IMR-90 (cell line): ENCODE results near the gene DHRS7B. TPM values are rescaled to one million over a fixed set of nuclear protein-coding genes. Genes with fewer than 3 reads are reported as not detected.

ENCODE experiments used
- ATAC-seq: fragments of 200-7000 bp; cut with Tn5 transposase; 2 replicates; pipeline ENCODE4 v1.9.1; 2020; ENCODE audit warnings: low read depth, mild to moderate bottlenecking, moderate library complexity
- BruUV-seq: library from RNA; stranded (reverse); fragments of 400-500 nt; replicated peaks from 2 replicates; lab custom pipeline; 2021; lab: Mats Ljungman, UMichigan
- CTCF ChIA-PET: fragments of 300-600 bp; formaldehyde crosslinking; extraction: SDS; loops from one replicate; lab custom pipeline; 2021; ENCODE audit warnings: antibody characterized with exemption; lab: Yijun Ruan, JAX
- POLR2A ChIA-PET: fragments of 300-600 bp; sonication (Branson Sonifier 250); formaldehyde crosslinking; loops from one replicate; lab custom pipeline; 2022; ENCODE audit warnings: antibody characterized with exemption; ENCODE audit not compliant: unreplicated experiment; lab: Charles Lee
- DNase-seq: peaks from one replicate; pipeline ENCODE4 v3.0.0; 2013
- H2AFZ ChIP-seq: replicated peaks from 2 replicates; pipeline ENCODE3; 2013; ENCODE audit warnings: low read length, mild to moderate bottlenecking; ENCODE audit not compliant: poor library complexity
- H2AK5ac ChIP-seq: 2 replicates; pipeline ENCODE4 v1.6.1; 2013; ENCODE audit warnings: low read depth, low read length, inconsistent platforms
- H2AK9ac ChIP-seq: replicated peaks from 2 replicates; pipeline ENCODE3; 2013; ENCODE audit warnings: mild to moderate bottlenecking, low read depth, low read length, moderate library complexity; ENCODE audit not compliant: poor library complexity
- H2BK120ac ChIP-seq: 2 replicates; pipeline ENCODE4 v1.6.1; 2013; ENCODE audit warnings: low read depth, low read length, inconsistent platforms
- H2BK15ac ChIP-seq: 3 replicates; pipeline ENCODE4 v1.6.1; 2013; ENCODE audit warnings: low read depth, low read length, inconsistent platforms
- H2BK20ac ChIP-seq: 2 replicates; pipeline ENCODE4 v1.6.1; 2013; ENCODE audit warnings: low read depth, mild to moderate bottlenecking, inconsistent platforms, low read length, moderate library complexity
- H2BK5ac ChIP-seq: 2 replicates; pipeline ENCODE4 v1.6.1; 2013; ENCODE audit warnings: mild to moderate bottlenecking, low read depth, low read length, inconsistent platforms; ENCODE audit not compliant: poor library complexity, severe bottlenecking
- H3K14ac ChIP-seq: replicated peaks from 2 replicates; pipeline ENCODE4 v1.6.1; 2013; ENCODE audit warnings: low read depth, low read length, inconsistent platforms
- H3K18ac ChIP-seq: 2 replicates; pipeline ENCODE4 v1.6.1; 2013; ENCODE audit warnings: low read depth, low read length, control low read depth
- H3K23ac ChIP-seq: 2 replicates; pipeline ENCODE4 v1.6.1; 2013; ENCODE audit warnings: low read depth, low read length, inconsistent platforms
- H3K27ac ChIP-seq: 2 replicates; pipeline ENCODE4 v1.5.1; 2013; ENCODE audit warnings: mild to moderate bottlenecking, control low read depth, low read length; ENCODE audit not compliant: insufficient read depth
- H3K27me3 ChIP-seq: 2 replicates; pipeline ENCODE4 v1.6.1; 2013; ENCODE audit warnings: low read length; ENCODE audit not compliant: control insufficient read depth, insufficient read depth
- H3K36me3 ChIP-seq: 2 replicates; pipeline ENCODE4 v1.6.1; 2013; ENCODE audit warnings: low read length, mixed read lengths; ENCODE audit not compliant: control insufficient read depth, insufficient read depth
- H3K4ac ChIP-seq: 2 replicates; pipeline ENCODE4 v1.6.1; 2013; ENCODE audit warnings: low read depth, low read length, inconsistent platforms
- H3K4me1 ChIP-seq: 2 replicates; pipeline ENCODE4 v1.6.1; 2013; ENCODE audit warnings: low read length, mixed read lengths; ENCODE audit not compliant: control insufficient read depth, insufficient read depth
- H3K4me2 ChIP-seq: 2 replicates; pipeline ENCODE4 v1.6.1; 2013; ENCODE audit warnings: low read depth, mild to moderate bottlenecking, control low read depth, low read length, moderate library complexity
- H3K4me3 ChIP-seq: 2 replicates; pipeline ENCODE4 v1.5.1; 2013; ENCODE audit warnings: low read depth, mild to moderate bottlenecking, control low read depth, low read length, moderate library complexity; ENCODE audit not compliant: insufficient read depth
- H3K56ac ChIP-seq: 2 replicates; pipeline ENCODE4 v1.6.1; 2013; ENCODE audit warnings: low read length, inconsistent platforms; ENCODE audit not compliant: insufficient read depth; ENCODE audit errors: extremely low read depth
- H3K79me1 ChIP-seq, 2 experiments: 2 replicates each; pipeline ENCODE4 v1.6.1; 2013; ENCODE audit warnings: low read length in 2 of 2, inconsistent platforms in 1 of 2, low read depth in 1 of 2
- H3K9ac ChIP-seq: 2 replicates; pipeline ENCODE4 v1.6.1; 2013; ENCODE audit warnings: low read depth, low read length, control low read depth
- H3K9me1 ChIP-seq: 2 replicates; pipeline ENCODE4 v1.6.1; 2013; ENCODE audit warnings: low read length, inconsistent platforms; ENCODE audit not compliant: insufficient read depth
- H3K9me3 ChIP-seq: 2 replicates; pipeline ENCODE4 v1.6.1; 2013; ENCODE audit warnings: low read length; ENCODE audit not compliant: control insufficient read depth, insufficient read depth
- H4K20me1 ChIP-seq: 2 replicates; pipeline ENCODE4 v1.6.1; 2013; ENCODE audit warnings: low read length, inconsistent platforms; ENCODE audit not compliant: insufficient read depth
- H4K5ac ChIP-seq: 2 replicates; pipeline ENCODE4 v1.6.1; 2013; ENCODE audit warnings: mild to moderate bottlenecking, low read depth, low read length, control low read depth
- H4K8ac ChIP-seq, 2 experiments: 2 replicates each; pipeline ENCODE4 v1.6.1; 2013; ENCODE audit warnings: low read depth in 2 of 2, low read length in 2 of 2, control low read depth in 1 of 2, inconsistent platforms in 1 of 2
- H4K91ac ChIP-seq: 2 replicates; pipeline ENCODE4 v1.6.1; 2013; ENCODE audit warnings: low read depth, low read length, inconsistent platforms; ENCODE audit not compliant: insufficient read depth
- BHLHE40 ChIP-seq: fragments of 150-350 bp; IDR thresholded peaks from 2 replicates; pipeline ENCODE4 v1.6.1; 2016; ENCODE audit warnings: mild to moderate bottlenecking, low read depth, low read length
- CEBPB ChIP-seq: IDR thresholded peaks from 2 replicates; pipeline ENCODE4 v1.6.1; 2012; ENCODE audit warnings: low read depth, low read length, improper control_type of control experiment
- CHD1 ChIP-seq: IDR thresholded peaks from 2 replicates; pipeline ENCODE4 v1.6.1; 2012; ENCODE audit warnings: low read depth, low read length, improper control_type of control experiment
- FOS ChIP-seq: fragments of 150-350 bp; IDR thresholded peaks from 2 replicates; pipeline ENCODE4 v1.6.1; 2016; ENCODE audit warnings: low read depth, low read length
- MAZ ChIP-seq: IDR thresholded peaks from 2 replicates; pipeline ENCODE4 v1.6.1; 2012; ENCODE audit warnings: low read depth, mild to moderate bottlenecking, low read length, improper control_type of control experiment, moderate library complexity, borderline replicate concordance
- MXI1 ChIP-seq: IDR thresholded peaks from 2 replicates; pipeline ENCODE4 v1.6.1; 2012; ENCODE audit warnings: low read depth, mild to moderate bottlenecking, low read length, moderate library complexity, borderline replicate concordance
- NFE2L2 ChIP-seq: fragments of 150-350 bp; IDR thresholded peaks from 2 replicates; pipeline ENCODE4 v1.6.1; 2016; ENCODE audit warnings: low read depth, mild to moderate bottlenecking, low read length
- POLR2A ChIP-seq: IDR thresholded peaks from 2 replicates; pipeline ENCODE4 v1.6.1; 2012; ENCODE audit warnings: mild to moderate bottlenecking, low read depth, low read length
- RAD21 ChIP-seq: IDR thresholded peaks from 2 replicates; pipeline ENCODE4 v1.6.1; 2012; ENCODE audit warnings: low read length, improper control_type of control experiment
- RCOR1 ChIP-seq: IDR thresholded peaks from 2 replicates; pipeline ENCODE4 v1.6.1; 2012; ENCODE audit warnings: mild to moderate bottlenecking, low read length, improper control_type of control experiment; ENCODE audit not compliant: insufficient replicate concordance
- RFX5 ChIP-seq: IDR thresholded peaks from 2 replicates; pipeline ENCODE4 v1.8.0; 2012; ENCODE audit warnings: low read depth, mild to moderate bottlenecking, low read length, moderate library complexity
- SMC3 ChIP-seq: fragments of 150-350 bp; IDR thresholded peaks from 2 replicates; pipeline ENCODE4 v1.6.1; 2016; ENCODE audit warnings: low read depth, mild to moderate bottlenecking, antibody characterized with exemption, low read length, moderate library complexity
- WGBS, 2 experiments: methylation state at CpG; one replicate each; pipeline versions ENCODE4 v1.1.5 to v1.1.7; 2013; ENCODE audit warnings: missing lambda C conversion rate in 2 of 2; ENCODE audit not compliant: insufficient read length in 1 of 2; ENCODE audit errors: extremely low coverage in 2 of 2; 5-methylcytosine and 5-hydroxymethylcytosine counted together
- dilution Hi-C: fragments of 300-500 bp; cut with HindIII; formaldehyde crosslinking; loops from one replicate; pipeline ENCODE4 v1.14.3; 2018; ENCODE audit warnings: low sequenced_read_pairs; ENCODE audit not compliant: unreplicated experiment
- in situ Hi-C: fragments of 300-500 bp; cut with MboI; formaldehyde crosslinking; loops from 3 replicates; pipeline ENCODE4 v1.14.3; 2019; ENCODE audit warnings: low sequenced_read_pairs, inconsistent platforms, mixed read lengths
- intact Hi-C: fragments of 100-400 bp; cut with micrococcal nuclease; formaldehyde crosslinking; loops from 2 replicates; pipeline ENCODE4 v1.10.0; 2022
- polyA plus RNA-seq, 3 experiments: library from polyadenylated mRNA; depleted of rRNA; stranded (reverse); fragments of >200 nt; gene quantifications; 2 replicates each; pipeline ENCODE4 v1.2.3, GENCODE V29; 2012; ENCODE audit warnings: low replicate concordance in 1 of 3
- total RNA-seq: library from RNA; depleted of rRNA; stranded (reverse); fragments of >200 nt; gene quantifications from 2 replicates; pipeline ENCODE4 v1.2.3, GENCODE V29; 2012
- TF ChIP-seq, protein P1 (sequence below): fragments of 150-350 bp; IDR thresholded peaks from 2 replicates; pipeline ENCODE4 v1.6.1; 2016; ENCODE audit warnings: low read depth, mild to moderate bottlenecking, low read length, moderate library complexity, borderline replicate concordance
- TF ChIP-seq, protein P2 (sequence below): conservative IDR thresholded peaks from 2 replicates; pipeline ENCODE4 v1.5.1; 2012; ENCODE audit warnings: mild to moderate bottlenecking, low read depth, low read length, improper control_type of control experiment

DHRS7B gene
- total and polyA plus RNA-seq, 2 of the 4 experiments (the other 2 are of a cell fraction) = 24.4 to 34.4 TPM

GRCh38 chr17:21165922-21166594 lies 39.3 kb downstream of the DHRS7B start:
- no peak overlapping the region; the same call in 1 of the 2 replicates for H3K18ac ChIP-seq
- H2AFZ ChIP-seq = no peak overlapping the region
- in situ Hi-C loops (no loop called here), dilution Hi-C loops (no loop called here), intact Hi-C loops (loop anchor here (5.0 kb wide), 1 partner anchor 46 kb away; the partner anchor contains the start of gene TMEM11)
- no peak overlapping the region for H3K23ac ChIP-seq
- no peak overlapping the region; the same call in 1 of the 2 replicates for H3K4ac ChIP-seq
- H3K4me1 ChIP-seq = peaks cover 19% of the 10 kb centered on the region
- no peak overlapping the region for H3K14ac ChIP-seq
- H2AK5ac ChIP-seq = no peak overlapping the region
- no peak overlapping the region for H3K4me3 ChIP-seq
- H4K20me1 ChIP-seq = no peaks in the 10 kb centered on the region; the same call in 1 of the 2 replicates
- ATAC-seq (no peak), DNase-seq (no peak)
- H4K8ac ChIP-seq = no peak overlapping the region
- H3K9me3 ChIP-seq = no peaks in the 10 kb centered on the region
- BruUV-seq = no TSS peak
- H2BK15ac ChIP-seq = no peak overlapping the region
- H2AK9ac ChIP-seq = no peak overlapping the region
- 0 out of 2 replicates have a peak overlapping the region, but pooled peaks have one; percentile 6 for H3K27ac ChIP-seq
- H3K79me1 ChIP-seq = peaks cover 17 to 21% of the 10 kb centered on the region in 2 experiments
- peak overlapping the region; percentile 29; the same call in 1 of the 2 replicates for H2BK120ac ChIP-seq
- H2BK5ac ChIP-seq = peak overlapping the region; percentile 58
- peak overlapping the region; percentile 37; the same call in 1 of the 2 replicates for H3K4me2 ChIP-seq
- H3K27me3 ChIP-seq = no peaks in the 10 kb centered on the region
- ChIA-PET CTCF (interaction anchor here (0.6 to 0.9 kb wide), 3 partner anchors 34 to 74 kb away, joined by 3 to 7 read pairs (median 5); no protein-coding TSS in a partner anchor), POLR2A (no interaction called here)
- H2BK20ac ChIP-seq = peak overlapping the region; percentile 62; the same call in 1 of the 2 replicates
- H3K36me3 ChIP-seq = no peaks in the 10 kb centered on the region
- no peak overlapping the region for H4K5ac ChIP-seq
- peaks cover 8% of the 10 kb centered on the region; the same call in 1 of the 2 replicates for H3K9me1 ChIP-seq
- H3K56ac ChIP-seq = no peak overlapping the region
- peak overlapping the region; percentile 57; the same call in 1 of the 2 replicates for H3K9ac ChIP-seq
- no peak overlapping the region for H4K91ac ChIP-seq
- WGBS, 2 experiments = 100% methylated on average over 3 of the region's 11 CpGs; no CpG with 5 or more reads in 1 of the 2 experiments
- no peak for TF ChIP-seq RCOR1
- no peak for TF ChIP-seq SMC3
- TF ChIP-seq CEBPB = no peak
- TF ChIP-seq RFX5 = no peak
- no peak for TF ChIP-seq MXI1
- TF ChIP-seq, protein P1, sequence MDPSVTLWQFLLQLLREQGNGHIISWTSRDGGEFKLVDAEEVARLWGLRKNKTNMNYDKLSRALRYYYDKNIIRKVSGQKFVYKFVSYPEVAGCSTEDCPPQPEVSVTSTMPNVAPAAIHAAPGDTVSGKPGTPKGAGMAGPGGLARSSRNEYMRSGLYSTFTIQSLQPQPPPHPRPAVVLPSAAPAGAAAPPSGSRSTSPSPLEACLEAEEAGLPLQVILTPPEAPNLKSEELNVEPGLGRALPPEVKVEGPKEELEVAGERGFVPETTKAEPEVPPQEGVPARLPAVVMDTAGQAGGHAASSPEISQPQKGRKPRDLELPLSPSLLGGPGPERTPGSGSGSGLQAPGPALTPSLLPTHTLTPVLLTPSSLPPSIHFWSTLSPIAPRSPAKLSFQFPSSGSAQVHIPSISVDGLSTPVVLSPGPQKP = no peak
- TF ChIP-seq FOS = no peak
- no peak for TF ChIP-seq RAD21
- no peak for TF ChIP-seq MAZ
- TF ChIP-seq POLR2A = no peak
- no peak for TF ChIP-seq CHD1
- no peak for TF ChIP-seq BHLHE40
- TF ChIP-seq, protein P2, sequence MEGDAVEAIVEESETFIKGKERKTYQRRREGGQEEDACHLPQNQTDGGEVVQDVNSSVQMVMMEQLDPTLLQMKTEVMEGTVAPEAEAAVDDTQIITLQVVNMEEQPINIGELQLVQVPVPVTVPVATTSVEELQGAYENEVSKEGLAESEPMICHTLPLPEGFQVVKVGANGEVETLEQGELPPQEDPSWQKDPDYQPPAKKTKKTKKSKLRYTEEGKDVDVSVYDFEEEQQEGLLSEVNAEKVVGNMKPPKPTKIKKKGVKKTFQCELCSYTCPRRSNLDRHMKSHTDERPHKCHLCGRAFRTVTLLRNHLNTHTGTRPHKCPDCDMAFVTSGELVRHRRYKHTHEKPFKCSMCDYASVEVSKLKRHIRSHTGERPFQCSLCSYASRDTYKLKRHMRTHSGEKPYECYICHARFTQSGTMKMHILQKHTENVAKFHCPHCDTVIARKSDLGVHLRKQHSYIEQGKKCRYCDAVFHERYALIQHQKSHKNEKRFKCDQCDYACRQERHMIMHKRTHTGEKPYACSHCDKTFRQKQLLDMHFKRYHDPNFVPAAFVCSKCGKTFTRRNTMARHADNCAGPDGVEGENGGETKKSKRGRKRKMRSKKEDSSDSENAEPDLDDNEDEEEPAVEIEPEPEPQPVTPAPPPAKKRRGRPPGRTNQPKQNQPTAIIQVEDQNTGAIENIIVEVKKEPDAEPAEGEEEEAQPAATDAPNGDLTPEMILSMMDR = no peak
- TF ChIP-seq NFE2L2 = no peak
